ES-I3 (cell line): ENCODE data around the gene CPZ.

ENCODE experiments used
- H3K36me3 ChIP-seq: 2 replicates; pipeline ENCODE4 v1.6.1; 2013; ENCODE audit warnings: mild to moderate bottlenecking, low read length, control low read depth, moderate library complexity; ENCODE audit not compliant: insufficient read depth
- H3K4me1 ChIP-seq: 2 replicates; pipeline ENCODE4 v1.6.1; 2013; ENCODE audit warnings: mild to moderate bottlenecking, control low read depth, low read length; ENCODE audit not compliant: insufficient read depth
- H3K9ac ChIP-seq: 2 replicates; pipeline ENCODE4 v1.6.1; 2013; ENCODE audit warnings: low read depth, mild to moderate bottlenecking, low read length, moderate library complexity
- H3K9me3 ChIP-seq: 2 replicates; pipeline ENCODE4 v1.6.1; 2013; ENCODE audit warnings: mild to moderate bottlenecking, low read length, moderate library complexity; ENCODE audit not compliant: control insufficient read depth, insufficient read depth

CPZ gene

DNA sequence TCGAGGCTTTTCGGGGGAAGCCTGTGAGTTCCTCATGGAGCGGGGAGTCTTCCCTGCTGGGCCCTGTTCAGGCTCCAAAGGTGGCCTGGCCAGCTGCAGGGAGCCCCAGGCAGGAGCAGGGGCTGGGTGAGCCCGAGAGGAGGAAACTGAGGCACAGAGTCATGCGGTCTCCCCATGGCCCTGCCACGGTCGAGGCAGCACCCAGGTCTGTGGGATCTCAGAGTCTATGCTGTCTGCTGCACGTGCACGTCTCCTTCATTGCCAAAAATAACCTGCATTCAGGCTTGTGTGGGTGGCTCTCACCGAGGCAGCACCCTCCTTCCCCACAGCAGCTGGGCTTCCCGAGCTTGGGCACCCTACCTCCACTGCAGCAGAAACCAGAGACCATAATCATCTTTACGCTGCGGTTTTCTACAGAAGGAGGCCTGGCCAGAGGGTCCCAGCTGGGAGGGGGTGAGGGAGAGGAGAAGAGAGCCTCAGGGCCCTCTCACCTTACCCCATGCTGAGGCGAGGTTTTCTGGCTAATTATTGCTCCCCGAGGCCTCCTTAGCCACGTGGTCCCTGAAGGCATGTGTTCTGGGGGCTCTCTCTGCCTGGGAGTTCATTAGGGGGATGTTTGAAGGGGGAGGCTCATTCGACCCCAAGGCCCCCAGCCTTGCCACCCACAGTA, 64.3 kb downstream of the CPZ start:
- no peaks in the 10 kb centered on the region for H3K9me3 ChIP-seq
- H3K4me1 ChIP-seq = 0 out of 2 replicates have a peak, but pooled peaks cover 4% of the 10 kb centered on the region
- H3K36me3 ChIP-seq = no peaks in the 10 kb centered on the region
- no peak overlapping the region for H3K9ac ChIP-seq

DNA sequence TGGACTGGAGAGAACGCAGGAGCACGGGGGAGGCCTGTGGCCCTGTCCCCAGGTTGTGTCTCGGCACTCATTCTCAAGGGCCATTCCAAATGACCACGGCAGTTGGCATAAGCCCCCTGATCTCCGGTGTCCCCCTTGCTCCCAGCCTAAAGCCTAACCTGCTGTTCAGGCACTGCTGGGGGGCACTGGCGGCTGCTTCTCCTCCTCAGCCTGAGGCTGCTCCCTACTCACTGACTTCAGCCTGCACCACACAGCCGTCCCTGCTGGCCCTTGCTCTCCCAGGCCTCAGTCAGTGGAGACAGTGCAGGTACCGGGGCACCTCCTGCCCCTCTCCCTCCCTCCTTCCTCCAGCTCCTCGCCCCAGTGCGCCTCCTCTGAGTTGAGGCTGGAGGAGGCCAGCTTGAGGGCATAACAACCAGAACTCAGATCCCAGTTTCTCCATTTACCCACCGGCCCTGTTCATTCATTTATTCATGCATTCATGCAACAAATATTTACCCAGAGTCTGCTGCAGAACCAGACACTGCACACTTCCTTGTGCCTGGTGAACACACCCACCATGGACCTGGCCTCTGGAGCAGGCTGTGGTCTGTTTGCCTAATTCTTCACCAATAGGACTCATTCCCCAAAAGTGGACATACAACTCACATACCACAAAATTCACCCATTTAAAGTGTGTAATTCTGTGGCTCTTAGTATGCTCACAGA, 65.0 kb downstream of the CPZ start:
- H3K4me1 ChIP-seq = 0 out of 2 replicates have a peak, but pooled peaks cover 4% of the 10 kb centered on the region
- no peaks in the 10 kb centered on the region for H3K36me3 ChIP-seq
- H3K9ac ChIP-seq = no peak overlapping the region
- H3K9me3 ChIP-seq = no peaks in the 10 kb centered on the region

- Histone ChIP-seq H3K9me3 (no peaks in the 10 kb centered on the region), H3K36me3 (no peaks in the 10 kb centered on the region), H3K9ac (no peak overlapping the region), H3K4me1 (peaks cover 12% of the 10 kb centered on the region)
Measured at GRCh38 chr4:8662776-8663175, 70.2 kb downstream of the CPZ start.

GRCh38 chr4:8664031-8664805, 71.7 kb downstream of the CPZ start:
- H3K36me3 ChIP-seq = no peaks in the 10 kb centered on the region
- peaks cover 12% of the 10 kb centered on the region for H3K4me1 ChIP-seq
- H3K9ac ChIP-seq = no peak overlapping the region
- no peaks in the 10 kb centered on the region for H3K9me3 ChIP-seq

GRCh38 chr4:8664976-8665375, 72.4 kb downstream of the CPZ start:
- Histone ChIP-seq H3K9me3 (no peaks in the 10 kb centered on the region), H3K36me3 (no peaks in the 10 kb centered on the region), H3K9ac (no peak overlapping the region), H3K4me1 (peaks cover 12% of the 10 kb centered on the region)

- H3K9me3 ChIP-seq = no peaks in the 10 kb centered on the region
- H3K9ac ChIP-seq = no peak overlapping the region
- H3K4me1 ChIP-seq = peaks cover 12% of the 10 kb centered on the region
- no peaks in the 10 kb centered on the region for H3K36me3 ChIP-seq
Measured at GRCh38 chr4:8665406-8666360, 73.1 kb downstream of the CPZ start.

DNA sequence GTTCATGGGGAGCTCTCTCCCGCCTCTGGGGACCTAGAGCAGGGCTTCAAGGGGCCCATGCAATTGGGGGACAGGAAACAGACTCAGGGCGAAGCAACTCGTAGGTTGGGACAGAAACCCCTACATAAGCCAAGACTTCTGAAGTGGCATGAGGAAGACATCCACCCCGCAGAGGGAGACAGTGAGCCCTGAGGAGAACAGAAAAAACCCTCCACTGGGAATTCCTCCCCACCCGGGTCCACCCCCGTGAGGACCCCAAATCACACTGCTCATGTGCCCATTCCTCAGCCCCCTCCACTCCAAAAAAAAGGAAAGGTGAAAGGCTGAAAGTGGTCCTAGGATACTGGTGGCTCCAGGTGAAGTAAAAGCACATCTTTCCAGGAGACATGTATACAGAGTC, 74.0 kb downstream of the CPZ start:
- Histone ChIP-seq H3K36me3 (no peaks in the 10 kb centered on the region), H3K4me1 (peaks cover 12% of the 10 kb centered on the region), H3K9ac (no peak overlapping the region), H3K9me3 (no peaks in the 10 kb centered on the region)
